Stimulated activated CD8-positive, alpha-beta memory T cell treated with anti-CD3 and anti-CD28 coated beads, Interleukin-15, amount 100 ng/mL, for 1 hour (primary cell): ENCODE results near the gene PCLO.
"Not testable (repeated sequence)": the region's sequence is repeated elsewhere in the genome, so short reads cannot be mapped to it uniquely, and the experiment has no call there.

ENCODE experiments used
- DNase-seq: peaks from one replicate; pipeline ENCODE4 v3.0.0-alpha.2; 2020; ENCODE audit warnings: low read depth

PCLO gene

GRCh38 chr7:82964150-82964882, 198.4 kb downstream of the PCLO start:
- no peak for DNase-seq

- no peak for DNase-seq
These were observed 201.4 kb downstream of the PCLO start for GRCh38 chr7:82961240-82961639.

GRCh38 chr7:82959528-82959927, 203.2 kb downstream of the PCLO start:
- DNase-seq = no peak

GRCh38 chr7:82957521-82957920, 205.2 kb downstream of the PCLO start:
- no peak for DNase-seq

- DNase-seq = no peak
These were observed 209.2 kb downstream of the PCLO start for GRCh38 chr7:82953324-82954027.

GRCh38 chr7:82950436-82950835, 212.2 kb downstream of the PCLO start:
- DNase-seq = no peak

GRCh38 chr7:82945480-82945879, 217.2 kb downstream of the PCLO start:
- no peak for DNase-seq

GRCh38 chr7:82945056-82945455, 217.6 kb downstream of the PCLO start:
- no peak for DNase-seq

GRCh38 chr7:82932516-82932915, 230.2 kb downstream of the PCLO start:
- DNase-seq = no peak

GRCh38 chr7:82926477-82926876, 236.2 kb downstream of the PCLO start:
- no peak for DNase-seq

GRCh38 chr7:82925331-82925730, 237.4 kb downstream of the PCLO start:
- no peak for DNase-seq

- no peak for DNase-seq
These were observed 256.2 kb downstream of the PCLO start for GRCh38 chr7:82906502-82906901.

GRCh38 chr7:82904871-82905270, 257.8 kb downstream of the PCLO start:
- no peak for DNase-seq

GRCh38 chr7:82901098-82901497, 261.6 kb downstream of the PCLO start:
- DNase-seq = not testable (repeated sequence)

GRCh38 chr7:82897500-82897899, 265.2 kb downstream of the PCLO start:
- no peak for DNase-seq

GRCh38 chr7:82894341-82894740, 268.3 kb downstream of the PCLO start:
- DNase-seq = not testable (repeated sequence)

GRCh38 chr7:82886324-82886723, 276.4 kb downstream of the PCLO start:
- no peak for DNase-seq

- DNase-seq = no peak
These were observed 296.8 kb downstream of the PCLO start for GRCh38 chr7:82865856-82866255.

- no peak for DNase-seq
These were observed 303.4 kb downstream of the PCLO start for GRCh38 chr7:82859106-82859850.

- DNase-seq = no peak
These were observed 311.6 kb downstream of the PCLO start for GRCh38 chr7:82851121-82851520.

GRCh38 chr7:82841828-82842227, 320.9 kb downstream of the PCLO start:
- DNase-seq = no peak

- DNase-seq = no peak
These were observed 322.6 kb downstream of the PCLO start for GRCh38 chr7:82840061-82840460.

- no peak for DNase-seq
These were observed 323.1 kb downstream of the PCLO start for GRCh38 chr7:82839555-82839954.
